ENCODE results near the gene CNTN4.

CNTN4 gene

DNA sequence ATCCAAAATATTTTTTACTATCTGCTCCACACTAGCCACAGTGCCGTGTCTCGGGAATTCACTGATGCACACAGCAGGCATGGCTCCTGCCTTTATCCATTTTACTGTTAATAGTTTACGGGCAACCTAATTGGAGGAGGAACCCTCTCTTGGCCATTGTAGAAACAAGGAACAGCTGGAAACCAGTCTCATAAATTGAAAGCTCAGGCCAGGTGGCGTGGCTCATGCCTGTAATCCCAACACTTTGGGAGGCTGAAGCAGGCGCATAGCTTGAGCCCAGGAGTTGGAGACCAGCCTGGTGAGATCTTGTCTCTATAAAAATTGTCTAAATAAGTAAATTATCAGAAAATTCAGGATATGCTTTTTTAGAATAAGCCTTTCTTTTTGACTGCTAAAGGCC is 972.5 kb downstream of the CNTN4 start:
- TF ChIP-seq ARNT (IDR thresholded peaks at IDR 0.05): no peak
- TF ChIP-seq FOXA1 (IDR thresholded peaks at IDR 0.05): no peak
- no peak for TF ChIP-seq HDGF (IDR thresholded peaks at IDR 0.05; ENCODE audit: borderline replicate concordance)
- no peak for TF ChIP-seq FOXK2 (IDR thresholded peaks at IDR 0.05)
- TF ChIP-seq PKNOX1 (IDR thresholded peaks at IDR 0.05): no peak
- TF ChIP-seq CTBP1 (IDR thresholded peaks at IDR 0.05; ENCODE audit: borderline replicate concordance): no peak
- TF ChIP-seq ELF4 (IDR thresholded peaks at IDR 0.05): no peak
- TF ChIP-seq SUZ12 (IDR thresholded peaks at IDR 0.05): no peak
- no peak for TF ChIP-seq FOXM1 (IDR thresholded peaks at IDR 0.05; ENCODE audit: borderline replicate concordance)
- TF ChIP-seq TARDBP (IDR thresholded peaks at IDR 0.05): no peak
- no peak for TF ChIP-seq NFRKB (IDR thresholded peaks at IDR 0.05)
- no peak for TF ChIP-seq L3MBTL2 (conservative IDR thresholded peaks at IDR 0.05)
- TF ChIP-seq BHLHE40 (IDR thresholded peaks at IDR 0.05; ENCODE audit: borderline replicate concordance): no peak
- TF ChIP-seq LEF1 (IDR thresholded peaks at IDR 0.05; ENCODE audit: borderline replicate concordance): no peak
- no peak for TF ChIP-seq ZNF384 (IDR thresholded peaks at IDR 0.05)
- TF ChIP-seq SP1 (IDR thresholded peaks at IDR 0.05): no peak
- no peak for DNase-seq (ENCODE audit: extremely low spot score)
- ChIA-PET POLR2A (no interaction called here), CTCF (interaction anchor here (0.7 kb wide), 1 partner anchor 144 kb away, joined by 3 read pairs; no protein-coding TSS in a partner anchor)

DNA sequence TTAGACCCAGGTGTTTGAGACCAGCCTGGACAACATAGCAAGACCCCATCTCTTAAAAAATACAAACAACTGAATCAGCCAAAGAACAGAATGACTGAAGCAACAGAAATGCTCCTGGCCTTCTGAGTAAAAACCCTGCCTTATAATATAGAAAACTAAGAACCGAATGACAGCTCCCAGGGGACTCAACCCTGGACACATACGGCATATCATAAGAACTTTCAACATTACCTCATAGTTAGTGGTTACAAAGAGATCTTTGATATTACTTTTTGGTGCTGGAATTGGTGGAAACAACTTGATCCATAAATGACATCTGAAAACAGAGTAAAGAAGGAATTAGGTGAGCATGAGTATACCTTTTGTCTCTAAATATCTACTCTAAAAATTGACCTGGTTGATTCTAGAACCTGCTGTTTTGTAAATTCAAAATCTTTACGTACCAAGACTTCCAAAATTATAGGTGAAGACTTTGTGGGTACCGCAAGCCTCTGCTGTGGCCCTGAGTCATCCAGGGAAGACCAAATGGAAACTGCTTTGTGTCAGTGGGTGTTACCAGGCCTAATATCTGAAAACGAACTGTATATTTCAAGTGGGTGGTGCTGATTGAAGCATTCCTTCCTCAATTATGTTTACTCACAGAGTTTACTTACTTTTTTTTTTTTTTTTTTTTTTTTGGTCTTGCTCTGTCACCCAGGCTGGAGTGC is 976.0 kb downstream of the CNTN4 start:
- ChIA-PET CTCF (no interaction called here), POLR2A (no interaction called here)
- no peak for TF ChIP-seq SUZ12 (IDR thresholded peaks at IDR 0.05)
- TF ChIP-seq ZNF384 (IDR thresholded peaks at IDR 0.05): no peak
- no peak for TF ChIP-seq FOXA1 (IDR thresholded peaks at IDR 0.05)
- no peak for TF ChIP-seq TARDBP (IDR thresholded peaks at IDR 0.05)
- no peak for TF ChIP-seq BHLHE40 (IDR thresholded peaks at IDR 0.05; ENCODE audit: borderline replicate concordance)
- DNase-seq (ENCODE audit: extremely low spot score): no peak

- DNase-seq (ENCODE audit: extremely low spot score): no peak
- POLR2A ChIA-PET: no interaction called here
Measured at GRCh38 chr3:3080309-3080708, 981.6 kb downstream of the CNTN4 start.

DNA sequence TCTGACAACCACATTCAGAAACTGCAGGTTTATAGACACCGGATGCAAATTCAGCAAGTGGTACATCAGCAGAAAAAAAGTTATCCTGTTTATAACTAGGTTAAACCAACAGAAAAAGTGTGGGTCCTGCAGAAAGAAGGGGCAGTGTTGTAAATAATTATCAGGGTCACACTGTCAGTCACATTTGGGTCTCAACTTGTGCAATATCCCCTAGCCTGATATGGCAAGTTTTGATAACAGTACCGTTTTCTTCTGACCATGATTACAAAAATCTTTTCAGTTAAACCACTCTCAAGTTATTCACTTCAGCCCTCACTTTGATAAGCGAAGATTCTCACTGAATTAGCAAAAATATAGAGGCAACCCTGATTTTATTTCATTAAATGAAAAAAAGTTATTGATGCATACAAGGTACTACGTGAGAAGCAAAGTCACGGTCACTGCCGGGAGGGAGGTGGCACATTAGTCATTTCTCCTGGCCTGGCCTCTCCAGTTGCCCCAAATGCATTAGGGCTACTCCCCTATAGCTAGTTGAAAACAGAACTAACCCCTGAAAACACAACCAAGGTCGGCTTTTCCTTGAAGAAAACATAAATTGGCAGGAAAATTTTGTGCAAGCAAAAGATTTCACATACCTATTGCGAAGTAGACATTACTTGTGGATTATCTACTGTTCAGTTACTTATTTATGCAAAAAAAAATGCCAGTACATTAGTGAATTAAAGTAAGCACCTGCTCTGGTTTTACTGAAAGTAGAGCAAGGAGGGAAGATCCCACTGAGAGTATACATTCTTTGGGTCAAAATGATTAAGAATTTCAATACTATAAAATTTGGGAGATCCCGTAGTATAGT is 982.9 kb downstream of the CNTN4 start:
- CTCF ChIA-PET: no interaction called here
- DNase-seq (ENCODE audit: extremely low spot score): no peak
- TF ChIP-seq SUZ12 (IDR thresholded peaks at IDR 0.05) (no peak), CTBP1 (IDR thresholded peaks at IDR 0.05; ENCODE audit: borderline replicate concordance) (no peak), TARDBP (IDR thresholded peaks at IDR 0.05) (no peak), PKNOX1 (IDR thresholded peaks at IDR 0.05) (no peak), ZNF384 (IDR thresholded peaks at IDR 0.05) (no peak), FOXM1 (IDR thresholded peaks at IDR 0.05; ENCODE audit: borderline replicate concordance) (no peak), BHLHE40 (IDR thresholded peaks at IDR 0.05; ENCODE audit: borderline replicate concordance) (no peak), ELF4 (IDR thresholded peaks at IDR 0.05) (no peak), ARNT (IDR thresholded peaks at IDR 0.05) (no peak), NFRKB (IDR thresholded peaks at IDR 0.05) (no peak), FOXA1 (IDR thresholded peaks at IDR 0.05) (no peak), HDGF (IDR thresholded peaks at IDR 0.05; ENCODE audit: borderline replicate concordance) (no peak), FOXK2 (IDR thresholded peaks at IDR 0.05) (no peak), SP1 (IDR thresholded peaks at IDR 0.05) (no peak), L3MBTL2 (conservative IDR thresholded peaks at IDR 0.05) (no peak), LEF1 (IDR thresholded peaks at IDR 0.05; ENCODE audit: borderline replicate concordance) (no peak)
- POLR2A ChIA-PET: no interaction called here

More at GRCh38 chr3:3080309-3080708, 981.6 kb downstream of the CNTN4 start:
- CTCF ChIA-PET: interaction anchor here (0.6 kb wide), 1 partner anchor 1631 kb away, joined by 3 read pairs; no protein-coding TSS in a partner anchor
- no peak for TF ChIP-seq BHLHE40 (IDR thresholded peaks at IDR 0.05; ENCODE audit: borderline replicate concordance)
- no peak for TF ChIP-seq CTBP1 (IDR thresholded peaks at IDR 0.05; ENCODE audit: borderline replicate concordance)
- TF ChIP-seq SP1 (IDR thresholded peaks at IDR 0.05): no peak
- TF ChIP-seq FOXA1 (IDR thresholded peaks at IDR 0.05): no peak
- TF ChIP-seq HDGF (IDR thresholded peaks at IDR 0.05; ENCODE audit: borderline replicate concordance): no peak
- TF ChIP-seq SUZ12 (IDR thresholded peaks at IDR 0.05): no peak
- TF ChIP-seq ZNF384 (IDR thresholded peaks at IDR 0.05): no peak
- no peak for TF ChIP-seq ARNT (IDR thresholded peaks at IDR 0.05)

DNA sequence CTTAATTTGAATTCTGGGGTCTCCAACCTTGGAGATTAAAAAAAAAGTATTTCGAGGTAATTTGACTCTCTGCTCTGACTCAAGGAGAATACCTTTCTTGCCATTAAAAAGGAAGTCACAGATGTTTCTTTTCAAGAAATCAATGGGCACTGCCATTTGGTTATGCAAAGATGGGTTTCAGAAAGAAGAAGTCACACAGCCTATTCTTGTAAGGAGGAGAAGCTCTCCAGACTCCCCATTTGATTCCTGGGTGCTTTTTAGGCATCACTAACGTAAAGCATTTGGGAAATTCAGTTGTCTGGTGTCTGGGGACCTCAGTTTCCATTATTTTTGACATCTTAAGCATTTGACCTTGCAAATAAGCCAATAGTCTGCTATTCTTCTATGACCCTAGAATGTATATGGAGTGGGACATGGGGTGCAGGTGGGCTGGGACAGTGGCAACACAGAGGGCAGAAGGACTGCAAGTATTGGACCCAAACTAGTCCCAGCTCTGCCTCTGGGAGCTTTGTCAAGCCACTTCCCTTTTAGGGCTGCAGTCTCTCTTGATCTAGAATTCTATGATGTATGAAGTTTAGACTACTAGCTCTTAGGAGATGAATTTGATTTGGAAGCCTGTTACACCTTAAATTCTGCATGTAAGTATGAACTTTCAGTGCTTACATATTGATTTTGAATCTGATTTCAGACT is 983.7 kb downstream of the CNTN4 start:
- TF ChIP-seq LEF1 (IDR thresholded peaks at IDR 0.05; ENCODE audit: borderline replicate concordance) (no peak), FOXA1 (IDR thresholded peaks at IDR 0.05) (no peak), BHLHE40 (IDR thresholded peaks at IDR 0.05; ENCODE audit: borderline replicate concordance) (no peak), ELF4 (IDR thresholded peaks at IDR 0.05) (no peak), ARNT (IDR thresholded peaks at IDR 0.05) (no peak), L3MBTL2 (conservative IDR thresholded peaks at IDR 0.05) (no peak), PKNOX1 (IDR thresholded peaks at IDR 0.05) (no peak), ZNF384 (IDR thresholded peaks at IDR 0.05) (no peak), TARDBP (IDR thresholded peaks at IDR 0.05) (no peak)
- CTCF ChIA-PET: no interaction called here
- no peak for DNase-seq (ENCODE audit: extremely low spot score)
- POLR2A ChIA-PET: no interaction called here

Data from HEK293T (cell line).